Testis (tissue), 2 donors: ENCODE results near the gene PSMA4.

ENCODE experiments used
- CTCF ChIP-seq, 3 experiments: fragments of 450-650 bp in 2 of 3; fragments of 200-600 bp in 1 of 3; sonication (generic) in 1 of 3; IDR thresholded peaks; one replicate each; pipeline ENCODE4 v1.5.1; 2016 to 2019; ENCODE audit warnings: antibody characterized with exemption in 3 of 3, mild to moderate bottlenecking in 2 of 3, moderate library complexity in 1 of 3
- POLR2A ChIP-seq: fragments of 450-650 bp; IDR thresholded peaks from one replicate; pipeline ENCODE4 v1.6.1; 2017; ENCODE audit warnings: antibody characterized with exemption, mild to moderate bottlenecking, moderate library complexity

GRCh38 chr15:78537266-78537905 is 2.9 kb upstream of the PSMA4 start:
- TF ChIP-seq CTCF (IDR thresholded peaks at IDR 0.05) (no peak), POLR2A (no peak)
